HL-60/S4 (cell line): ENCODE data around the gene AJM1.
"Not testable (repeated sequence)": the region's sequence is repeated elsewhere in the genome, so short reads cannot be mapped to it uniquely, and the experiment has no call there.

ENCODE experiments used
- in situ Hi-C: fragments of 300-500 bp; cut with MboI; formaldehyde crosslinking; loops from 2 replicates; pipeline ENCODE4 v1.14.3; 2022; ENCODE audit warnings: low sequenced_read_pairs

The AJM1 gene

GRCh38 chr9:136866898-136867421 lies 24.7 kb downstream of the AJM1 start:
- in situ Hi-C loops, result not testable (repeated sequence)

- in situ Hi-C loops, result no loop called here
These were observed 25.2 kb downstream of the AJM1 start for GRCh38 chr9:136867480-136867879.

- in situ Hi-C loops, result no loop called here
These were observed 25.6 kb downstream of the AJM1 start for GRCh38 chr9:136867917-136868316.

DNA sequence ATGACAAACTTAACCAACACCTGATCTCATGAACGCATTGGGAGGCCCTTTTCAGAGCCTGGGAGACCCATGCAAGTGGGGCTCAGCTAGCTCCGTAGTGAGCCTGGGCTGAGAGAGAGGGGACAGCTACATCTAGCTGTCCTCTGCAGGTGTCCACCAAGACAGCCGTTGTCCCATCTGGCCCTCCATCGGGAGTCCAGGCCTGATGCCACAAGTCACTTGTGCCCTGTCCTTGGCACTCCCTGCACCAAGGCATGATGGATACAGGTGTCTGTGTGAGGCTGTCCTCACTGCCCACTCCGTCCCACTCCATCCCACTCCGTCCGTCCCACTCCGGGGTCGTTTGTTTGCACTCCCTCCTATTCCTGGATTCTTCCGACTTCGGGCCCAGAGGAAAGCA lies 26.4 kb downstream of the AJM1 start:
- in situ Hi-C loops, result no loop called here

DNA sequence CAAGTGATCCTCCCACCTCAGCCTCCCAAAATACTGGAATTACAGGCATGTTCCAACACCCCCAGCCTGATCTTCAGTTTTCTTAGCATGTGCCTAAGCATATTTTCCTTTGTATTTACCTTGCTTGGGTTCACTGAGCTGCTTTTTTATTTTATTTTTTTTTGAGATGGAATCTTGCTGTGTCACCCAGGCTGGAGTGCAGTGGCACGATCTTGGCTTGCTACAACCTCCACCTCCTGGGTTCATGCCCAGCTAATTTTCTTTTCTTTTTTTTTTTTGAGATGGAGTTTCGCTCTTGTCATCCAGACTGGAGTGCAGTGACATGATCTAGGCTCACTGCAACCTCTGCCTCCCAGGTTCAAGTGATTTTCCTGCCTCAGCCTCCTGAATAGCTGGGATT lies 27.3 kb downstream of the AJM1 start:
- in situ Hi-C loops, result not testable (repeated sequence)

DNA sequence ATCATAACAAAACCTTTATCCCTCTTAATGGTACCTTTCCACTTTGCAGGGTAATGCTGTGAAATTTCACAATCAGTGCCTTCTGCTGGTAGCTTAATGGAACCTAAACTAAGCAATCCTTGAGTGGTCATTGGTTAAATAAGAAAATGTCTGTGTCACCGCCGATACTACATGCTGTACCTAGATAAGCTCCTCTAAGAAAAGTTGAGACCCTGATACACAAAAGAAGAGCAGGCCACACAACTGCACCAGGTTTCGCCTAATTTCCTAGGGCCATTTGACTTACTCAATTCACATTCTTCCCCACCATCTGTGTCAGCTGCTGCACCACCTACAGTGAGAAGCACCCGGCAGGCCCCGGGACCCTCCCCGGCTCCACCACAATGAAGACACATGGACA lies 32.9 kb downstream of the AJM1 start:
- in situ Hi-C loops, result no loop called here

GRCh38 chr9:136876476-136876875 lies 34.2 kb downstream of the AJM1 start:
- in situ Hi-C loops, result no loop called here

GRCh38 chr9:136880651-136881050 lies 38.4 kb downstream of the AJM1 start:
- in situ Hi-C loops, result no loop called here

- in situ Hi-C loops, result no loop called here
These were observed 39.4 kb downstream of the AJM1 start for GRCh38 chr9:136881691-136882108.

DNA sequence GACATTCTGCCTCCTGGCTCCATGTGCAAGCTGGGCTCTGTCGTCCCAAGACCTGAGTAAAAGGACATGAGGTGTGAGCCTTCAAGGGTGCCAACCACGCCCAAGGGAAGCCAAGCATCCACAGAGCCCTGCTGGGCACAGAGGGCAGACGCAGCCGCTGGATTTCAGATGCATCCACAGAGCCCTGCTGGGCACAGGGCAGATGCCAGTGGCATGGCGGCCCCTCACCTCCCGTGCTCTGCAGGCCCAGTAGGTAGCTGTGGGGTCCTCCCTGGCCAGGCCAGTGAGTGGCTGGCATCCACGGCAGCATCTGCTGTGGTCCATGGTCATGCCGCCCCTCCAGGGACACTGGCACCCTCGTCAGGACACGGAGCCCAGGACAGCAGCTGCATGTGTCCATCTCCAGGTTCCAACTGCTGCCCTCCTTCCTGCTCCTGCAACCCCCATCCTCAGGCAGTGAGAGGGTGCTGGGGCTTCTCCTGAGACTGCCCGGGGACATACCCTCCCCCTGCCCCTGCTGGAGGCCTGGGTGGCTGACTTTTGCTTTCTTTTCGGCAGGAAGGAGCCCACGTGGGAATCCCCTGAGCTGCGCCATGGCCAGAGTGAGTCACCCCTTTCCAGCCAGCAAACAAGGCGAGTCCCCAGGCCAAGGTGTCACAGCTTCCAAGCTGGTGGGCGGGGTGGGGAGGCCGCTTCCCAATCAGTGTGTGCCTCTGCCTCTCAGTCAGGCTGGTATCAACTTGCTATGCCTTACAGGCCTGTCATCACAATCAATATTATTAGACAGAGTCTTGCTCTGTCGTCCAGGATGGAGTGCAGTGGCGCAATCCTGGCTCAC lies 40.0 kb downstream of the AJM1 start:
- in situ Hi-C loops, result no loop called here

- in situ Hi-C loops, result not testable (repeated sequence)
These were observed 40.6 kb downstream of the AJM1 start for GRCh38 chr9:136882947-136883283.

DNA sequence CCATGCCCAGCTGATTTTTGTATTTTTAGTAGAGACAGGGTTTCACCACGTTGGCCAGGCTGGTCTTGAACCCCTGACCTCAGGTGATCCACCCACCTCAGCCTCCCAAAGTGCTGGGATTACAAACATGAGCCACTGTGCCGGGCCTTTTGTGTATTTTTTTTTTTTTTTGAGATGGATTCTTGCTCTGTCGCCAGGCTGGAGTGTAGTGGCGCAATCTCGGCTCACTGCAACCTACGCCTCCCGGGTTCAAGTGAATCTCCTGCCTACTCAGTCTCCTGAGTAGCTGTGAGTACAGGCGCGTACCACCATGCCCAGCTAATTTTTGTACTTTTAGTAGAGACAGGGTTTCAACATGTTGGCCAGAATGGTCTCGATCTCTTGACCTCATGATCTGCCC lies 41.4 kb downstream of the AJM1 start:
- in situ Hi-C loops, result not testable (repeated sequence)

DNA sequence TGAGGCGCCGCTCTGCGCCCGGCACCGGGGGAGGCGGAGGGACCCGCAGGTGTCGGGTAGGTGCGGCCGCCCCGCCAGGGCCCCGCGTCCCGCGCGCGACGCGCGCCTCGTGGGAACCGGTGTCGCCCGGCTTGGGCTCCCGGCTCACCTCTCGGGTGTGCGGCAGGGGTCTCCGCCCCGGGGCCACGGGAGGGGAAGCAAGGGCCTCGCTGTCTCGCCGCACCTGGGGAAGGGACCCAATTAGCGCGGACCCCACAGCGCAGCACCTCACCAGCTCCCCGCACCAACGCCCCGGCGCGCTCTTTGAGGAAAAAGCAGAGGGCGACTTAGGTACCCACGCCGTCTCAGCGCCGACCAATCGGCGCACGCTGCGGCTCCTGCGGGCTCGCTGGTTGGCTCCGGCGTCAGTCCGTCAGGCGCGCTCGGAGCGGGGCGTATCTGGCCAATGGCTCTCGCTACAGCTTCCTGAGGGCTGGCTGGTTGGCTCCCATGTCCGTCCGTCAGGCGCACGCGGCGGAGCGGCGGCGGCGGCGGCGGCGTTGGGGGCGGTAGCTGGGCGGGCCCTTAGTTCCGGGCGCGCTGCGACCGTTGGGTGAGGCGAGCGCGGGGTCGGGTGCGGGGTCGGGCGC lies 43.8 kb downstream of the AJM1 start, which contains the start of gene TRAF2:
TSS of gene TRAF2 (plus strand) at position 567 of the 629 bp plus-strand sequence. CDS start 12,225 bp downstream, outside the sequence.
- in situ Hi-C loops, result no loop called here

- in situ Hi-C loops, result no loop called here
These were observed 44.6 kb downstream of the AJM1 start for GRCh38 chr9:136886610-136887597.

DNA sequence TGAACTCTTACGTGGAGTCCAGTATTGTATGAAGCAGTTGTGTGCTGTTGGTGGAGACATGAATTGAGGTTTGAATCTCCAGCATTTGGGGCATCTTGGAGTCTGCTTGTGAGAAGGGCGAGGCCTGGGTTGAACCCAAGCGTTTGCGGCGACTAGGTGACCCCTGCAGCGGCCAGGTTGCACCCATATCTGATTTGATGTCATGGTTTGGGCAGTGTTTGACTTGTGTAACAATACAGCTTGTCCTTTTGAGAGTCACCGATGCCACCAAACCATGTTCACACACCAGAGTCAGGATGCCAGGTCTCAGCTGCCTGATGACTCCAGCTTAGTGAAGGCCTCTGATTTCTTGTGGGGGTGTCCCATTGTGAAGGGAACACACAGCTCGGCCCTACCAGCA lies 46.2 kb downstream of the AJM1 start:
- in situ Hi-C loops, result no loop called here

DNA sequence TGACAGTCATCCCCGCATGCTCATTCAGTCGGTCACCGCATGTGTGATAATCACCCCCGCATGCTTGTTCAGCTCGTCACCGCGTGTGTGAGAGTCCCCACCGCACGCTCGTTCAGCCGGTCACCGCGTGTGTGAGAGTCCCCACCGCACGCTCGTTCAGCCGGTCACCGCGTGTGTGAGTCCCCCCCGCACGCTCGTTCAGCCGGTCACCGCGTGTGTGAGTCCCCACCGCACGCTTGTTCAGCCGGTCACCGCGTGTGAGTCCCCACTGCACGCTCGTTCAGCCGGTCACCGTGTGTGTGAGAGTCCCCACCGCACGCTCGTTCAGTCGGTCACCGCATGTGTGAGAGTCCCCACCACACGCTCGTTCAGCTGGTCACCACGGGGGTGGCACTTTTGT lies 47.6 kb downstream of the AJM1 start:
- in situ Hi-C loops, result no loop called here

DNA sequence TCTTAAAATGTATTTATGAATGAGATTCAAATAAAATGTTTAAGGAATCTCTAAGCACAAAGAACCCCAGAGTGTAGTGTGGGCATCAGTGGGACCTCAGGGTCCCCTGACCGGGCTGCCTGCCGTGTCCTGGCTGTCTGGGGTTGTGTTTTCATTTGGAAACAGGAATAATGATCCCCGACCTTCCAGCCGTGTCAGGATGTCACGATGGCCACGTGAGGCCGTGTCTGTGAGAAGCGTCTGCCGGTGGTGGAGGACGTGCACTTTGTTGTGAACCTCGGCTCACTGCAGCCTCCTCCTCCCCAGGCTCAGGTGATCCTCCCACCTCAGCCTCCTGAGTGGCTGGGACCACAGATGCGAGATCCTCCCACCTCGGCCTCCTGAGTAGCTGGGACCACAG lies 48.4 kb downstream of the AJM1 start:
- in situ Hi-C loops, result no loop called here
